Right atrium auricular region (tissue), 2 donors: Measurements from ENCODE around the gene ELL. TPM values are rescaled to one million over a fixed set of nuclear protein-coding genes. Genes with fewer than 3 reads are reported as not detected.
"Not testable (repeated sequence)": the region's sequence is repeated elsewhere in the genome, so short reads cannot be mapped to it uniquely, and the experiment has no call there.

ENCODE experiments used
- DNase-seq: peaks from one replicate; pipeline ENCODE4 v3.0.0-alpha.2; 2019; ENCODE audit warnings: low spot score
- H3K27ac ChIP-seq, 2 donors: fragments of 200-600 bp; sonication (generic); 1 replicate in 1 of 2; 2 replicates in 1 of 2; pipeline ENCODE4 v1.5.1; 2016 to 2019
- H3K27me3 ChIP-seq, 2 donors: fragments of 200-600 bp; sonication (generic); one replicate each; pipeline versions ENCODE4 v1.5.1 to v1.6.0; 2017 to 2019
- H3K36me3 ChIP-seq: fragments of 200-600 bp; sonication (generic); one replicate; pipeline ENCODE4 v1.5.1; 2016
- H3K4me1 ChIP-seq, 2 donors: fragments of 200-600 bp; sonication (generic); one replicate each; pipeline versions ENCODE4 v1.5.1 to v1.6.0; 2017 to 2019
- H3K4me3 ChIP-seq, 2 donors: fragments of 200-600 bp; sonication (generic); 1 replicate in 1 of 2; 2 replicates in 1 of 2; pipeline ENCODE4 v1.5.1; 2017 to 2019; ENCODE audit warnings: mild to moderate bottlenecking in 1 of 2, moderate library complexity in 1 of 2
- H3K9me3 ChIP-seq, 2 donors: fragments of 200-600 bp; sonication (generic); one replicate each; pipeline ENCODE4 v1.5.1; 2019
- total RNA-seq, 2 donors: library from RNA; depleted of rRNA; stranded (reverse); fragments of >200 nt; gene quantifications; one replicate each; pipeline ENCODE4 v1.1.0, GENCODE V29; 2016
- TF ChIP-seq, protein P1 (sequence below), 2 donors: fragments of 200-600 bp; sonication (generic); IDR thresholded peaks; one replicate each; pipeline ENCODE4 v1.5.1; 2019; ENCODE audit warnings: antibody characterized with exemption in 2 of 2

The ELL gene
- total RNA-seq, 2 donors from 2014 or later = 12.4 to 17.5 TPM

DNA sequence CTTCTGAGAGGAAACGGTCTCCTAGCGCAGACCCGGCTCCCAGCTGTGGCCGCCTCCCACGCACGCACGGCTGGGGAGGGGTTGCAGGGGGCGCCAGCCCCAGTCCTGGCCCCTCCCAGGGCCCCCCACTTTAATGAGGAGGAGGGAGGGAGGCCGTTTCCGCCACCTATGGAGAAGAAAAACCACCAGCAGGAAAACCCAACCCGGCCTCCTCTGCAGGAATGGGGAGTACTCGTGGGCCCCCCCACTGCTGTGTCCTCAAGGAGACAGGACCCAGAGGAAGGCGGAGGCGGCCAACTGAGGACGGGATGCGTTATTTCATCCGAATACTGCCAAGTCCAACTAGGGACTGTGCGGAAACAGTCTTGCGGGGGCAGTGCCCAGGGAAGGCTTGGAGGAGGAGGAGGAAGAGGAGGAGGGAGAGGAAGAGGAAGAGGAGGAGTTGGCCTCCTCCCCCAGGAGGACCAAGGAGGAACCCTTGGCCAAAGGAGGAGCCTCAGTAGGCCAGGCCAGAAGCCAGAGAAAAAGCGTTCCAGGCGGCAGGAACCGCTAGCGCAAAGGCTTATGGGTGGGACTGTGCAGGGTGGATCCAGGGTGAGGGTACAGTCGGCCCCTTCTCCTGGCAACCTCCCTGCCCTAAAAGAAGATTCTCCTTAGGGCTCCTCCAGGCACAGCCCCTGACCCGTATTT, 106.5 kb downstream of the ELL start:
- Histone ChIP-seq H3K36me3 (no peaks in the 10 kb centered on the region), H3K4me3 (peak overlapping the region in 1 of 2 donors; percentile 41), H3K4me1 (peaks cover 0 to 56% of the 10 kb centered on the region in 2 donors), H3K9me3 (no peaks in the 10 kb centered on the region), H3K27ac (peak overlapping the region; percentile 92 to 96), H3K27me3 (no peaks in the 10 kb centered on the region)
- DNase-seq = peak; percentile 86
- TF ChIP-seq, protein P1, sequence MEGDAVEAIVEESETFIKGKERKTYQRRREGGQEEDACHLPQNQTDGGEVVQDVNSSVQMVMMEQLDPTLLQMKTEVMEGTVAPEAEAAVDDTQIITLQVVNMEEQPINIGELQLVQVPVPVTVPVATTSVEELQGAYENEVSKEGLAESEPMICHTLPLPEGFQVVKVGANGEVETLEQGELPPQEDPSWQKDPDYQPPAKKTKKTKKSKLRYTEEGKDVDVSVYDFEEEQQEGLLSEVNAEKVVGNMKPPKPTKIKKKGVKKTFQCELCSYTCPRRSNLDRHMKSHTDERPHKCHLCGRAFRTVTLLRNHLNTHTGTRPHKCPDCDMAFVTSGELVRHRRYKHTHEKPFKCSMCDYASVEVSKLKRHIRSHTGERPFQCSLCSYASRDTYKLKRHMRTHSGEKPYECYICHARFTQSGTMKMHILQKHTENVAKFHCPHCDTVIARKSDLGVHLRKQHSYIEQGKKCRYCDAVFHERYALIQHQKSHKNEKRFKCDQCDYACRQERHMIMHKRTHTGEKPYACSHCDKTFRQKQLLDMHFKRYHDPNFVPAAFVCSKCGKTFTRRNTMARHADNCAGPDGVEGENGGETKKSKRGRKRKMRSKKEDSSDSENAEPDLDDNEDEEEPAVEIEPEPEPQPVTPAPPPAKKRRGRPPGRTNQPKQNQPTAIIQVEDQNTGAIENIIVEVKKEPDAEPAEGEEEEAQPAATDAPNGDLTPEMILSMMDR (IDR thresholded peaks at IDR 0.05) = no peak

GRCh38 chr19:18414504-18415177, 107.2 kb downstream of the ELL start:
- no peak for DNase-seq
- peak overlapping the region in 1 of 2 donors; percentile 41 for H3K4me3 ChIP-seq
- H3K27me3 ChIP-seq = no peaks in the 10 kb centered on the region
- TF ChIP-seq, protein P1 (IDR thresholded peaks at IDR 0.05) = no peak
- H3K36me3 ChIP-seq = no peaks in the 10 kb centered on the region
- peak overlapping the region; percentile 92 to 96 for H3K27ac ChIP-seq
- H3K9me3 ChIP-seq = no peaks in the 10 kb centered on the region
- peaks cover 0 to 49% of the 10 kb centered on the region in 2 donors for H3K4me1 ChIP-seq

- TF ChIP-seq, protein P1 (IDR thresholded peaks at IDR 0.05) = no peak
- H3K27me3 ChIP-seq = no peaks in the 10 kb centered on the region
- no peak for DNase-seq
- H3K4me1 ChIP-seq = peaks cover 0 to 36% of the 10 kb centered on the region in 2 donors
- H3K4me3 ChIP-seq = no peak overlapping the region
- H3K27ac ChIP-seq = no peak overlapping the region
- H3K36me3 ChIP-seq = no peaks in the 10 kb centered on the region
- H3K9me3 ChIP-seq = no peaks in the 10 kb centered on the region
These were observed 109.1 kb downstream of the ELL start for GRCh38 chr19:18412610-18413239.

DNA sequence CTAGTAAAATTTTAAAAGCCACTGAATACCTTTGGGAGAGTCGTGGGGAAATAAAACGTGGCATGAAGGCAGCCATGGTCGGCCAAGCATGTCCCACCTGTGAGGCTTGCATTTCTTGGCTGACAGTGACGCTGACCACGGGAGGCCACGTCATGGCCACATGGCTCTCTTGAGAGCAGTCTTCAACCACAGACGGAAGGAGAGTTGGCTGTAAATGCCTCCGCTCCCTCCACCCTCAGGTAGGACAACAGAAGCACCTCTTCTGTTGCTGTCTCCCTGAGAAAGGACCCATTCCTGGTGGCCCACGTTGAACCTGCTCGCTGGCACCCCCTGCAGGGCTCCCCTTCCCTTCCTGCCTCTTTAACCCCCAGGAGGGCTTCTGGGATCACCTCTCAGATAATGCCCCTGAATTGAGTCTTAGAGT, 113.8 kb downstream of the ELL start:
- Histone ChIP-seq H3K9me3 (no peaks in the 10 kb centered on the region), H3K36me3 (no peaks in the 10 kb centered on the region), H3K27me3 (no peaks in the 10 kb centered on the region), H3K27ac (no peak overlapping the region), H3K4me3 (no peak overlapping the region), H3K4me1 (no peaks in the 10 kb centered on the region)
- DNase-seq = no peak
- TF ChIP-seq, protein P1 (IDR thresholded peaks at IDR 0.05) = peak in 1 of 2 donors; percentile 40

DNA sequence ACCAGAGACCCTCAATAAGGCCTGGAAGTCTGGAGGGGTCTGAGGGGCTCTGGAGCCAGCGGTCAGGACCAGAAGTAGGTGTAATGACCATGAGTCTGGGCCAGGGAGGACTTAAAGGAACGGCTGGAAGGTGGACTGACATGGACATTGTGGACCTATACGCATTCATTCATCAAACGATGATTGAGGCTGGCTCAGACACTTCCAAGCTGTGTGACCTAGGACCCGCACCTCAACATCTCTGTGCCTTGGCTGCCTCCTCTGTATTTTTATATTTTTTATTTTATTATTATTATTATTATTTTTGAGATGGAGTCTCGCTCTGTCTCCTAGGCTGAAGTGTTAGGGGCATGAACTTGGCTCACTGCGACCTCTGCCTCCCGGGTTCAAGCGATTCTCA, 115.1 kb downstream of the ELL start:
- Histone ChIP-seq H3K9me3 (no peaks in the 10 kb centered on the region), H3K27me3 (no peaks in the 10 kb centered on the region), H3K4me3 (no peak overlapping the region), H3K36me3 (no peaks in the 10 kb centered on the region), H3K4me1 (peaks cover 0 to 4% of the 10 kb centered on the region in 2 donors), H3K27ac (no peak overlapping the region)
- TF ChIP-seq, protein P1 (IDR thresholded peaks at IDR 0.05) = no peak
- no peak for DNase-seq

GRCh38 chr19:18405754-18406153, 116.1 kb downstream of the ELL start:
- H3K27me3 ChIP-seq = not testable (repeated sequence)

DNA sequence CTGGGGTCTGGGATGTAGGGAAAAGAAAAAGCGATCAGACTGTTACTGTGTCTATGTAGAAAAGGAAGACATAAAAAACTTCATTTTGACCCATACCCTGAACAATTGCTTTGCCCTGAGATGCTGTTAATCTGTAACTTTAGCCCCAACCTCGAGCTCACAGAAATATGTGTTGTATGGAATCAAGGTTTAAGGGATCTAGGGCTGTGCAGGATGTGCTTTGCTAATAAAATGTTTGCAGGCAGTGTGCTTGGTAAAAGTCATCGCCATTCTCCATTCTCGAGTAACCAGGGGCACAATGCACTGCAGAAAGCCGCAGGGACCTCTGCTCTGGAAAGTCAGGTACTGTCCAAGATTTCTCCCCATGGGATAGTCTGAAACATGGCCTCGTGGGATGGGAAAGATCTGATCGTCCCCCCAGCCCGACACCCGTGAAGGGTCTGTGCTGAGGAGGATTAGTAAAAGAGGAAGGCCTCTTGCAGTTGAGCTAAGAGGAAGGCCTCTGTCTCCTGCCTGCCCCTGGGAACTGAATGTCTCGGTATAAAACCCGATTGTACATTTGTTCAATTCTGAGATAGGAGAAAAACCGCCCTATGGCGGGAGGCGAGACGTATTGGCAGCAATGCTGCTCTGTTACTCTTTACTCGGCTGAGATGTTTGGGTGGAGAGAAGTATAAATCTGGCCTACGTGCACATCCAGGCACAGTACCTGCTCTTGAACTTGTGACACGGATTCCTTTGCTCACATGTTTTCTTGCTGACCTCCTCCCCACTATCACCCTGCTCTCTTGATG, 119.2 kb downstream of the ELL start:
- not testable (repeated sequence) for DNase-seq, H3K4me1 ChIP-seq
- H3K27ac ChIP-seq = peak overlapping the region in 1 of 2 donors; percentile 39

More at GRCh38 chr19:18405754-18406153, 116.1 kb downstream of the ELL start:
- H3K9me3 ChIP-seq, H3K27ac ChIP-seq, H3K4me3 ChIP-seq, H3K4me1 ChIP-seq, DNase-seq, H3K36me3 ChIP-seq: not testable (repeated sequence)

More for the DNA sequence above, 119.2 kb downstream of the ELL start:
- not testable (repeated sequence) for H3K9me3 ChIP-seq, H3K36me3 ChIP-seq, H3K27me3 ChIP-seq, H3K4me3 ChIP-seq
